ENCODE data around the gene NEUROD1.

GRCh38 chr2:181626671-181627070 is 53.6 kb downstream of the NEUROD1 start:
- TF ChIP-seq, protein P1, sequence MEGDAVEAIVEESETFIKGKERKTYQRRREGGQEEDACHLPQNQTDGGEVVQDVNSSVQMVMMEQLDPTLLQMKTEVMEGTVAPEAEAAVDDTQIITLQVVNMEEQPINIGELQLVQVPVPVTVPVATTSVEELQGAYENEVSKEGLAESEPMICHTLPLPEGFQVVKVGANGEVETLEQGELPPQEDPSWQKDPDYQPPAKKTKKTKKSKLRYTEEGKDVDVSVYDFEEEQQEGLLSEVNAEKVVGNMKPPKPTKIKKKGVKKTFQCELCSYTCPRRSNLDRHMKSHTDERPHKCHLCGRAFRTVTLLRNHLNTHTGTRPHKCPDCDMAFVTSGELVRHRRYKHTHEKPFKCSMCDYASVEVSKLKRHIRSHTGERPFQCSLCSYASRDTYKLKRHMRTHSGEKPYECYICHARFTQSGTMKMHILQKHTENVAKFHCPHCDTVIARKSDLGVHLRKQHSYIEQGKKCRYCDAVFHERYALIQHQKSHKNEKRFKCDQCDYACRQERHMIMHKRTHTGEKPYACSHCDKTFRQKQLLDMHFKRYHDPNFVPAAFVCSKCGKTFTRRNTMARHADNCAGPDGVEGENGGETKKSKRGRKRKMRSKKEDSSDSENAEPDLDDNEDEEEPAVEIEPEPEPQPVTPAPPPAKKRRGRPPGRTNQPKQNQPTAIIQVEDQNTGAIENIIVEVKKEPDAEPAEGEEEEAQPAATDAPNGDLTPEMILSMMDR (IDR thresholded peaks at IDR 0.05), result no peak
- TF ChIP-seq POLR2A (IDR thresholded peaks at IDR 0.05), result no peak
